MM.1S (cell line): ENCODE measurements around the gene GPR161.

Source experiments
- CTCF ChIP-seq: fragments of 300-600 bp; sonication (generic); IDR thresholded peaks from 2 replicates; pipeline ENCODE4 v1.5.1; 2016; ENCODE audit warnings: antibody characterized with exemption, low read length, mixed read lengths
- EZH2 ChIP-seq: fragments of 300-600 bp; sonication (generic); optimal IDR thresholded peaks from 2 replicates; pipeline ENCODE3; 2017; ENCODE audit warnings: low read depth, mild to moderate bottlenecking, antibody characterized with exemption, low read length, mixed read lengths

DNA sequence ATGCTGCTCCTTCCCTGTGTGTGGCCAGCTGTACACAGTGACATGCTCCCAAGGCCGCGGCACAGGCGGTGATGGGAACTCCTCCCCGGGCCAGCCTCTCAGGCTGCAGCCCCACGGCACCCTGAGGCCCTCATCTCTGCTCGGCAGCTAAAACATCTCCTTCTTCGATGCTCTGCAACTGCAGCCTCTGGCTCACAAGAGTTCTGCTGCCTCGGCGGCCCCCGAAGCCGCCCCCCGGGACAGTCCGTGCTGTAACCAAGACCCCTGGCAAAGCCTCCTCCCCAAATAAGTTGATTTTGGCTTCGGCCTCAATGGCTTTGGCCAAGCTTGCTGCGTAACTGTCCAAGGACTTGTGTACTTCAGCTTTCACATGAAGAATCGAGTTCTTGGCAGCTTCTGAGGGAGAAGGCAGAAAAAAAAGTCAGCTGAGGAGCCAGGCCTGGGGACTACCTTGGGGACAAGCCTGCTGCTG, 51.3 kb downstream of the GPR161 start:
- TF ChIP-seq CTCF = no peak
- TF ChIP-seq EZH2 = no peak
